Adipocyte (in vitro differentiated cells): ENCODE data around the gene CCL28.
A peak's percentile ranks its signal among the peaks of the same experiment; 100 is the strongest.
"Not testable (repeated sequence)": the region's sequence is repeated elsewhere in the genome, so short reads cannot be mapped to it uniquely, and the experiment has no call there.

Source experiments
- DNase-seq: peaks from one replicate; pipeline ENCODE4 v3.0.0-alpha.2; 2015; ENCODE audit warnings: low read depth
- H3K27me3 ChIP-seq: replicated peaks from 2 replicates; pipeline ENCODE4 v1.7.0; 2013; ENCODE audit warnings: mild to moderate bottlenecking, low read length, moderate library complexity; ENCODE audit not compliant: control insufficient read depth, insufficient read depth
- H3K36me3 ChIP-seq: 2 replicates; pipeline ENCODE4 v1.7.0; 2013; ENCODE audit warnings: low read length, mild to moderate bottlenecking, moderate library complexity; ENCODE audit not compliant: control insufficient read depth, insufficient read depth, severe bottlenecking
- H3K4me1 ChIP-seq: 2 replicates; pipeline ENCODE4 v1.7.0; 2013; ENCODE audit warnings: mild to moderate bottlenecking, low read length, moderate library complexity; ENCODE audit not compliant: control insufficient read depth, insufficient read depth
- H3K4me3 ChIP-seq: 2 replicates; pipeline ENCODE4 v1.7.0; 2013; ENCODE audit warnings: mild to moderate bottlenecking, low read length, moderate library complexity
- H3K9ac ChIP-seq: 2 replicates; pipeline ENCODE4 v1.7.0; 2013; ENCODE audit warnings: mild to moderate bottlenecking, low read length, moderate library complexity
- H3K9me3 ChIP-seq: 2 replicates; pipeline ENCODE4 v1.7.0; 2013; ENCODE audit warnings: mild to moderate bottlenecking, low read length, moderate library complexity; ENCODE audit not compliant: control insufficient read depth

CCL28 gene

DNA sequence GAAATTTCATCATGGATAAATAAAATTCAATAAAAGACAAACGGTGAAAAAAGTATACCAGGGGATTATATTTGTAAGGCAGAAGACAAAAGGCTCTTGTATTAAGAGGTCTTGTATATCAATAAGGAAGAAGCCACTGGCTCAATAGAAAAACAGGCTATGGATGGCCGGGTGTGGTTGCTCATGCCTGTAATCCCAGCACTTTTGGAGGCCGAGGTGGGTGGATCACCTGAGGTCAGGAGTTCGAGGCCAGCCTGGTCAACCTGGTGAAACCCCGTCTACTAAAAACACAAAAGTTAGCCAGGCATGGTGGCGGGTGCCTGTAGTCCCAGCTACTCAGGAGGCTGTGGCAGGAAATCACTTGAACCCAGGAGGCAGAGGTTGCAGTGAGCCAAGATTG, 10.9 kb upstream of the CCL28 start:
- not testable (repeated sequence) for DNase-seq, H3K9me3 ChIP-seq
- peaks cover 21% of the 10 kb centered on the region for H3K4me1 ChIP-seq

GRCh38 chr5:43422143-43422542, 10.0 kb upstream of the CCL28 start:
- H3K27me3 ChIP-seq: peaks cover 2% of the 10 kb centered on the region
- H3K4me3 ChIP-seq: no peak overlapping the region
- no peak overlapping the region for H3K9ac ChIP-seq
- no peaks in the 10 kb centered on the region for H3K36me3 ChIP-seq
- H3K4me1 ChIP-seq: peaks cover 21% of the 10 kb centered on the region
- H3K9me3 ChIP-seq: no peaks in the 10 kb centered on the region
- peak; percentile 51 for DNase-seq

More for the DNA sequence above, 10.9 kb upstream of the CCL28 start:
- H3K4me3 ChIP-seq, H3K9ac ChIP-seq, H3K36me3 ChIP-seq, H3K27me3 ChIP-seq: not testable (repeated sequence)

GRCh38 chr5:43421450-43422133, 9.4 kb upstream of the CCL28 start:
- Histone ChIP-seq H3K27me3 (peaks cover 8% of the 10 kb centered on the region), H3K4me1 (peaks cover 21% of the 10 kb centered on the region), H3K36me3 (no peaks in the 10 kb centered on the region), H3K9me3 (no peaks in the 10 kb centered on the region), H3K9ac (no peak overlapping the region), H3K4me3 (no peak overlapping the region)
- no peak for DNase-seq

- DNase-seq: no peak
- Histone ChIP-seq H3K4me3 (no peak overlapping the region), H3K9me3 (no peaks in the 10 kb centered on the region), H3K9ac (no peak overlapping the region), H3K36me3 (no peaks in the 10 kb centered on the region), H3K27me3 (peaks cover 9% of the 10 kb centered on the region), H3K4me1 (peaks cover 11% of the 10 kb centered on the region)
Measured at GRCh38 chr5:43420241-43420640, 8.1 kb upstream of the CCL28 start.

DNA sequence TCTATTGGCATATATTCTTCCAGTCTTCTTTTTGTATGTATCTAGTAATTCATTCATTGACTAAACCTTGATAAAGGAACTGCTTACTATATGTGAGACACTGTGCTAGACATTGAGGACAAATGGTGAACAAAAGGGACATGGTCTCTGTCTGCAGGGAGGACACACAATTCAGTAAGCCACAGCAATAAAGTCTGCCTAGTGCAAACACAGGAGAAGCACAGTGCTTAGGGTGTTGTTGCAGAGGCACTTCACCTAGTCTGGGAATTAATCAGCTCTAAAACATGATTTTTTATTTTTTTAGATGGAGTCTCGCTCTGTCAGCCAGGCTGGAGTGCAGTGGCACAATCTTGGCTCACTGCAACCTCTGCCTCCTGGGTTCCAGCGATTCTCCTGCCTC, 6.4 kb upstream of the CCL28 start:
- Histone ChIP-seq H3K4me1 (peaks cover 11% of the 10 kb centered on the region), H3K9ac (no peak overlapping the region), H3K36me3 (no peaks in the 10 kb centered on the region), H3K4me3 (no peak overlapping the region), H3K27me3 (peaks cover 9% of the 10 kb centered on the region), H3K9me3 (no peaks in the 10 kb centered on the region)
- no peak for DNase-seq

DNA sequence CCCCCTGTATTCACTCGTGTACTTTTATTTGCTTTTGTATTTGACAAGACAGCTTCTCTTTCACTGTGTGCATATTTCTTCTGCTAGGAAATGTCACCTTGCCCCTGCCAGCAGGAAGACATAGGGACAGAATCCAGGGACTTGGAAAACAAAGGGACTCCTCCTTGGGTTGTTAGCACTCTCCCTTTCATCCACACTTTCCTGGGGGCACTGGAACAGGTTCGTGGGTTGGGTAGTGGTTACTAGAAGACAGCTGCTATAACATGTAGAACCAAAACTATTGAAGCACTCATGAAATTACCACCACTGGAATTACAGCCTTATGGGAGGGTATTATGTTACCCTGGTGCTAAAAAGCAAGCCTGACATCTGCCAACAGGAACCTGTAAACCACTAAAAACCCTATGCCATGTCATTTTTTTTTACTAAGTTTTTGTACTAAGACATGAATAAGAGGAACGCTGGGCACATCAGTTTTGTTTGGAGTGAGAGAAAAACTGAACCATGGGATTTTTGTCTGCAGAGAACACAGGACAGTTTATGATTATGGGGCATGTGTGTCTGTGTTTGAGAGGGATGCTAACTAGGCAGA, 4.7 kb upstream of the CCL28 start:
- DNase-seq: no peak
- peaks cover 5% of the 10 kb centered on the region for H3K4me1 ChIP-seq
- peaks cover 9% of the 10 kb centered on the region for H3K27me3 ChIP-seq
- no peak overlapping the region for H3K9ac ChIP-seq
- no peaks in the 10 kb centered on the region for H3K9me3 ChIP-seq
- H3K4me3 ChIP-seq: no peak overlapping the region
- no peaks in the 10 kb centered on the region for H3K36me3 ChIP-seq

DNA sequence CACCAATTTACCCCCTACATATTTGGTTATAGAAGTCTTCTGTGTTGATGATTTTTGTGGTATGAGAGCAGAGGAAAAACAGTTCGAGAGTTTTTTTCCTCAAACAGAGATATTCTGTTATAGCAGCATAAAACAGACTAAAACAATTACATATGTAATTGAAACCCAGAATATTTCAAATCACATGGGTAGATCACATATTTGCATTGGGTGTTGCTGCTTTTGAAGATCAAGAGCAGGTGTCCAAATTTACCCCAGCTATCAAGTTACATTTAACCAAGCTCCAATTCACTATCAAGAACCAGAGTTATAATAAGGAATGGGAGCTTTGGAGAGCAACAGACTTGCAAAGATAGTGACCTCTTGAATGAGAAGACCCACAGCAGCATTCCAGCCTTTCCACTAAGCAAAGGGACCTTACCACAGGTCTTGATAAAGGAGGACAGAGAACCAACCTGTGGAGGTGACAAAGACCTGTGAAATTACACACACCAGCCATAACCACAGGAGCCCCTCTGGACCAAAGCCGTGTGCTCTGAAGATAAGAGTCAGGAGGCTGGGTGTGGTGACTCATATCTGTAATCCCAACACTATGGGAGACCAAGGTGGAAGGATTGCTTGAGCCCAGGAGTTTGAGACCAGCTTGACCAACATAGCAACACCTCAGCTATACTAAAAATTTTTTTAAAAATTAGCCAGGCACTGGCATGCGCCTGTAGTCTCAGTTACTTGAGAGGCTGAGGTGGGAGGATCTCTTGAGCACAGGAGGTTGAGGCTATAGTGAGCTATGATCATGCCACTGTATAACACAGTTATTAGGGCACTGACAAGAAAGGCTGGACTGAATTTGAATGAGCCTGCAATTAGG, 4.0 kb upstream of the CCL28 start:
- DNase-seq: no peak
- H3K36me3 ChIP-seq: no peaks in the 10 kb centered on the region
- peaks cover 9% of the 10 kb centered on the region for H3K27me3 ChIP-seq
- no peak overlapping the region for H3K9ac ChIP-seq
- H3K9me3 ChIP-seq: no peaks in the 10 kb centered on the region
- H3K4me1 ChIP-seq: no peaks in the 10 kb centered on the region
- no peak overlapping the region for H3K4me3 ChIP-seq

DNA sequence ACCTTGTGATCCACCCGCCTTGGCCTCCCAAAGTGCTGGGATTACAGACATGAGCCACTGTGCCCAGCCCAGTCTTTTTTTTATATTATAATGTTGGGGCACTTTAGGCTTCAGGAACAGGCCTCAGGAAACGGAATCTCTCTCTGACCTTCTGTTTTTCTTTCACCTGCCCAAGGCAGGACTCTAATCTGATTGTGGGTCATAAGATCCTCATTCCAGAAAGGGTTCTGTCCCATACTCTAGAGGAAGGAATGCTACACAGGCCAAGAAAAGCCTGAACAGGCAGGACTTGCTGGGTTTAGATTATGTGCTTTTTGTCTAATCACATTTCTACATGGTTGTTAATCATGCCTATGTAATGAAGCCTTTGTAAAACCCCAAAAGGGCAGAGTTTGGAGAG, 1.8 kb upstream of the CCL28 start:
- no peak for DNase-seq
- no peak overlapping the region for H3K9ac ChIP-seq
- H3K9me3 ChIP-seq: no peaks in the 10 kb centered on the region
- H3K27me3 ChIP-seq: peaks cover 9% of the 10 kb centered on the region
- no peak overlapping the region for H3K4me3 ChIP-seq
- H3K36me3 ChIP-seq: no peaks in the 10 kb centered on the region
- H3K4me1 ChIP-seq: no peaks in the 10 kb centered on the region

- no peak for DNase-seq
- H3K27me3 ChIP-seq: peaks cover 9% of the 10 kb centered on the region
- H3K9ac ChIP-seq: no peak overlapping the region
- no peaks in the 10 kb centered on the region for H3K4me1 ChIP-seq
- no peak overlapping the region for H3K4me3 ChIP-seq
- no peaks in the 10 kb centered on the region for H3K9me3 ChIP-seq
- H3K36me3 ChIP-seq: no peaks in the 10 kb centered on the region
Measured at GRCh38 chr5:43412644-43413043, 453 bp upstream of the CCL28 start.

DNA sequence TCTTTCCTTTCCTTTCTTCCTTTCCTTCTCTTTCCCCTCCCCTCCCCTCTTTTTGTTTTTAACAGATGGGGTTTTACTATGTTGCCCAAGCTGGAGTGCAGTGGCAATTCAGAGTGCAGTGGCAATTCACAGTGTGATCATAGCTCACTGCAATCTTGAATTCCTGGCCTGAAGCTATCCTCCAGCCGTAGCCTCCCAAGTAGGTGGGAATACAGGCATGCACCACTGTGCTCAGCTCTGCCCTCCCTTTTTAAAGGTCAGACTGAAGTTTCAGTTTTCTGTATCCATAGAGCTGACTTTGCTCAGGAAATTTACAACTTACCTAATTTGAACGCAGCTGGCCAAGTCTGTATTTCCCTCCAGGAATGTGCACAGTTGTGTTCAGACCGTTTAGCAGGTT, 696 bp downstream of the CCL28 start:
- H3K4me3 ChIP-seq: no peak overlapping the region
- H3K27me3 ChIP-seq: no peaks in the 10 kb centered on the region
- H3K36me3 ChIP-seq: no peaks in the 10 kb centered on the region
- no peak overlapping the region for H3K9ac ChIP-seq
- DNase-seq: no peak
- H3K9me3 ChIP-seq: no peaks in the 10 kb centered on the region
- no peaks in the 10 kb centered on the region for H3K4me1 ChIP-seq

GRCh38 chr5:43410414-43410813, 1.8 kb downstream of the CCL28 start:
- H3K4me3 ChIP-seq: no peak overlapping the region
- no peak overlapping the region for H3K9ac ChIP-seq
- no peaks in the 10 kb centered on the region for H3K4me1 ChIP-seq
- no peaks in the 10 kb centered on the region for H3K27me3 ChIP-seq
- DNase-seq: no peak
- H3K9me3 ChIP-seq: no peaks in the 10 kb centered on the region
- H3K36me3 ChIP-seq: no peaks in the 10 kb centered on the region
